Ascending aorta (tissue), 2 donors: Measurements from ENCODE around the gene SEPTIN8. TPM values are rescaled to one million over a fixed set of nuclear protein-coding genes. Genes with fewer than 3 reads are reported as not detected.

ENCODE experiments used
- DNase-seq, 2 donors: peaks; one replicate each; pipeline ENCODE4 v3.0.0-alpha.2; 2019; ENCODE audit warnings: low spot score in 2 of 2
- H3K27ac ChIP-seq, 2 donors: fragments of 200-600 bp; sonication (generic); one replicate each; pipeline ENCODE4 v1.5.1; 2016 to 2017; ENCODE audit warnings: mild to moderate bottlenecking in 1 of 2
- H3K27me3 ChIP-seq: fragments of 200-600 bp; sonication (generic); one replicate; pipeline ENCODE4 v1.5.1; 2017
- H3K36me3 ChIP-seq, 2 donors: fragments of 200-600 bp; sonication (generic); one replicate each; pipeline ENCODE4 v1.5.1; 2016
- H3K4me1 ChIP-seq, 2 donors: fragments of 200-600 bp; sonication (generic); one replicate each; pipeline ENCODE4 v1.5.1; 2016 to 2017; ENCODE audit warnings: mild to moderate bottlenecking in 1 of 2
- H3K4me3 ChIP-seq, 2 donors: fragments of 200-600 bp; sonication (generic); one replicate each; pipeline ENCODE4 v1.5.1; 2016 to 2017; ENCODE audit warnings: mild to moderate bottlenecking in 1 of 2
- H3K9me3 ChIP-seq, 2 donors: fragments of 200-600 bp; sonication (generic); one replicate each; pipeline ENCODE4 v1.5.1; 2016
- CTCF ChIP-seq, 3 experiments: fragments of 200-600 bp in 2 of 3; fragments of 450-650 bp in 1 of 3; sonication (generic) in 2 of 3; IDR thresholded peaks; one replicate each; pipeline ENCODE4 v1.5.1; 2016 to 2019; ENCODE audit warnings: antibody characterized with exemption in 3 of 3, mild to moderate bottlenecking in 1 of 3, moderate library complexity in 1 of 3
- intact Hi-C: fragments of 100-400 bp; cut with DNase I; formaldehyde crosslinking; loops from one replicate; pipeline ENCODE4 v1.15.1; 2023
- total RNA-seq: library from RNA; depleted of rRNA; stranded (reverse); fragments of >200 nt; gene quantifications from one replicate; pipeline ENCODE4 v1.1.0, GENCODE V29; 2016

Gene SEPTIN8
- total RNA-seq, 1 donor from 2014 or later = 113 TPM

- no peaks in the 10 kb centered on the region for H3K36me3 ChIP-seq
- no peak for TF ChIP-seq CTCF (IDR thresholded peaks at IDR 0.05)
- intact Hi-C loops = no loop called here
- peaks cover 5 to 8% of the 10 kb centered on the region in 2 donors for H3K4me1 ChIP-seq
- no peaks in the 10 kb centered on the region for H3K9me3 ChIP-seq
- DNase-seq = peak in 1 of 2 donors; percentile 55
- no peak overlapping the region for H3K27ac ChIP-seq
- H3K4me3 ChIP-seq = no peak overlapping the region
- no peaks in the 10 kb centered on the region for H3K27me3 ChIP-seq
These were observed 42.4 kb upstream of the SEPTIN8 start for GRCh38 chr5:132819468-132819867.

GRCh38 chr5:132817011-132817410 is 40.0 kb upstream of the SEPTIN8 start:
- H3K4me1 ChIP-seq = peaks cover 8 to 10% of the 10 kb centered on the region in 2 donors
- no peak overlapping the region for H3K4me3 ChIP-seq
- H3K36me3 ChIP-seq = no peaks in the 10 kb centered on the region
- intact Hi-C loops = no loop called here
- H3K27me3 ChIP-seq = peaks cover 5% of the 10 kb centered on the region
- DNase-seq = no peak
- no peak overlapping the region for H3K27ac ChIP-seq
- no peaks in the 10 kb centered on the region for H3K9me3 ChIP-seq
- no peak for TF ChIP-seq CTCF (IDR thresholded peaks at IDR 0.05)

- no peaks in the 10 kb centered on the region for H3K36me3 ChIP-seq
- intact Hi-C loops = no loop called here
- peak in 1 of 2 donors; percentile 12 for DNase-seq
- H3K27ac ChIP-seq = no peak overlapping the region
- H3K9me3 ChIP-seq = no peaks in the 10 kb centered on the region
- peaks cover 5% of the 10 kb centered on the region for H3K27me3 ChIP-seq
- H3K4me1 ChIP-seq = peaks cover 8 to 10% of the 10 kb centered on the region in 2 donors
- no peak for TF ChIP-seq CTCF (IDR thresholded peaks at IDR 0.05)
- no peak overlapping the region for H3K4me3 ChIP-seq
These were observed 39.5 kb upstream of the SEPTIN8 start for GRCh38 chr5:132816554-132816953.

GRCh38 chr5:132816083-132816482 is 39.0 kb upstream of the SEPTIN8 start:
- H3K27ac ChIP-seq = no peak overlapping the region
- TF ChIP-seq CTCF (IDR thresholded peaks at IDR 0.05) = no peak
- no peak overlapping the region for H3K4me3 ChIP-seq
- intact Hi-C loops = no loop called here
- peaks cover 8 to 10% of the 10 kb centered on the region in 2 donors for H3K4me1 ChIP-seq
- no peak for DNase-seq
- no peaks in the 10 kb centered on the region for H3K36me3 ChIP-seq
- H3K9me3 ChIP-seq = no peaks in the 10 kb centered on the region
- peaks cover 5% of the 10 kb centered on the region for H3K27me3 ChIP-seq

- no peaks in the 10 kb centered on the region for H3K36me3 ChIP-seq
- peaks cover 5% of the 10 kb centered on the region for H3K27me3 ChIP-seq
- no peak overlapping the region for H3K27ac ChIP-seq
- peaks cover 8 to 10% of the 10 kb centered on the region in 2 donors for H3K4me1 ChIP-seq
- H3K4me3 ChIP-seq = no peak overlapping the region
- H3K9me3 ChIP-seq = no peaks in the 10 kb centered on the region
- no peak for DNase-seq
- intact Hi-C loops = no loop called here
- TF ChIP-seq CTCF (IDR thresholded peaks at IDR 0.05) = no peak
These were observed 38.4 kb upstream of the SEPTIN8 start for GRCh38 chr5:132815454-132815853.
